H9 (cell line): Measurements from ENCODE around the gene STAT3. TPM values are rescaled to one million over a fixed set of nuclear protein-coding genes. Genes with fewer than 3 reads are reported as not detected.

Experiments
- DNase-seq: peaks from one replicate; pipeline ENCODE4 v3.0.0-alpha.2; 2017
- H2AFZ ChIP-seq: one replicate; pipeline ENCODE4 v1.6.1; 2013; ENCODE audit warnings: mild to moderate bottlenecking, low read length, control low read depth, moderate library complexity
- H2AK5ac ChIP-seq: 2 replicates; pipeline ENCODE4 v1.6.1; 2013; ENCODE audit warnings: low read length, control low read depth, mixed read lengths; ENCODE audit not compliant: insufficient read length
- H2BK120ac ChIP-seq: one replicate; pipeline ENCODE4 v1.6.1; 2013; ENCODE audit warnings: low read depth, mild to moderate bottlenecking, low read length, control low read depth, inconsistent platforms; ENCODE audit not compliant: poor library complexity, severe bottlenecking
- H2BK12ac ChIP-seq: 2 replicates; pipeline ENCODE4 v1.6.1; 2013; ENCODE audit warnings: low read length, control low read depth, mixed read lengths, low read depth; ENCODE audit not compliant: insufficient read length
- H2BK15ac ChIP-seq: 2 replicates; pipeline ENCODE4 v1.6.1; 2013; ENCODE audit warnings: low read depth, low read length, control low read depth
- H2BK20ac ChIP-seq: one replicate; pipeline ENCODE4 v1.6.1; 2013; ENCODE audit warnings: low read depth, mild to moderate bottlenecking, low read length, control low read depth, inconsistent platforms; ENCODE audit not compliant: poor library complexity, severe bottlenecking
- H2BK5ac ChIP-seq: 2 replicates; pipeline ENCODE4 v1.6.1; 2013; ENCODE audit warnings: low read length, control low read depth, mixed read lengths; ENCODE audit not compliant: insufficient read length
- H3K14ac ChIP-seq: 2 replicates; pipeline ENCODE4 v1.6.1; 2013; ENCODE audit warnings: low read length, control low read depth; ENCODE audit not compliant: insufficient read depth
- H3K18ac ChIP-seq: 2 replicates; pipeline ENCODE4 v1.6.1; 2013; ENCODE audit warnings: low read depth, mild to moderate bottlenecking, mixed read lengths, low read length, control low read depth; ENCODE audit not compliant: insufficient read length
- H3K23ac ChIP-seq: 2 replicates; pipeline ENCODE4 v1.6.1; 2013; ENCODE audit warnings: low read length, control low read depth, mixed read lengths, low read depth; ENCODE audit not compliant: insufficient read length
- H3K23me2 ChIP-seq: 2 replicates; pipeline ENCODE4 v1.6.1; 2013; ENCODE audit warnings: low read depth, mild to moderate bottlenecking, mixed read lengths, low read length, control low read depth; ENCODE audit not compliant: insufficient read length, poor library complexity, severe bottlenecking
- H3K27ac ChIP-seq: 2 replicates; pipeline ENCODE4 v1.5.1; 2013; ENCODE audit warnings: low read length, control low read depth, mixed read lengths, low read depth; ENCODE audit not compliant: insufficient read length
- H3K27me3 ChIP-seq: 2 replicates; pipeline ENCODE4 v1.6.1; 2013; ENCODE audit warnings: low read length, control low read depth, inconsistent platforms; ENCODE audit not compliant: insufficient read depth
- H3K4ac ChIP-seq: 2 replicates; pipeline ENCODE4 v1.6.1; 2013; ENCODE audit warnings: low read depth, mild to moderate bottlenecking, control low read depth, inconsistent platforms, low read length, moderate library complexity
- H3K4me1 ChIP-seq: 2 replicates; pipeline ENCODE4 v1.6.1; 2013; ENCODE audit warnings: low read length, control low read depth, inconsistent platforms; ENCODE audit not compliant: insufficient read depth
- H3K4me2 ChIP-seq: 2 replicates; pipeline ENCODE4 v1.6.1; 2013; ENCODE audit warnings: low read length, control low read depth, mixed read lengths; ENCODE audit not compliant: insufficient read length, insufficient read depth
- H3K56ac ChIP-seq: 2 replicates; pipeline ENCODE4 v1.6.1; 2013; ENCODE audit warnings: low read depth, mild to moderate bottlenecking, mixed read lengths, low read length, control low read depth; ENCODE audit not compliant: insufficient read length
- H3K79me1 ChIP-seq: 2 replicates; pipeline ENCODE4 v1.6.1; 2013; ENCODE audit warnings: low read depth, mild to moderate bottlenecking, moderate library complexity, low read length, control low read depth, inconsistent platforms; ENCODE audit not compliant: insufficient read depth, poor library complexity, severe bottlenecking
- H3K79me2 ChIP-seq: 2 replicates; pipeline ENCODE4 v1.6.1; 2013; ENCODE audit warnings: low read length, control low read depth, inconsistent platforms; ENCODE audit not compliant: insufficient read depth
- H3K9ac ChIP-seq: 2 replicates; pipeline ENCODE4 v1.6.1; 2013; ENCODE audit warnings: low read length, control low read depth, mixed read lengths; ENCODE audit not compliant: insufficient read length; ENCODE audit errors: extremely low read depth
- H3K9me3 ChIP-seq: one replicate; pipeline ENCODE4 v1.6.1; 2013; ENCODE audit warnings: low read depth, low read length, inconsistent platforms; ENCODE audit not compliant: control insufficient read depth
- H3T11ph ChIP-seq: one replicate; pipeline ENCODE4 v1.6.1; 2013; ENCODE audit warnings: mild to moderate bottlenecking, low read length, control low read depth, inconsistent platforms
- H4K20me1 ChIP-seq: one replicate; pipeline ENCODE4 v1.6.1; 2013; ENCODE audit not compliant: control insufficient read depth, insufficient read length, insufficient read depth
- H4K5ac ChIP-seq: 2 replicates; pipeline ENCODE4 v1.6.1; 2013; ENCODE audit warnings: low read depth, mild to moderate bottlenecking, mixed read lengths, low read length, control low read depth; ENCODE audit not compliant: insufficient read length
- H4K8ac ChIP-seq: replicated peaks from 2 replicates; pipeline ENCODE4 v1.6.1; 2013; ENCODE audit warnings: low read length, control low read depth, mixed read lengths, low read depth; ENCODE audit not compliant: insufficient read length
- H4K91ac ChIP-seq: 2 replicates; pipeline ENCODE4 v1.6.1; 2013; ENCODE audit warnings: low read depth, mild to moderate bottlenecking, moderate library complexity, mixed read lengths, low read length, control low read depth; ENCODE audit not compliant: insufficient read length
- H3K27ac Mint-ChIP-seq, 3 experiments: 2 replicates in 2 of 3; 3 replicates in 1 of 3; pipeline ENCODE4 v1.8.0; 2020 to 2021; ENCODE audit warnings: mixed read lengths in 3 of 3, mild to moderate bottlenecking in 1 of 3, moderate library complexity in 1 of 3
- H3K27me3 Mint-ChIP-seq: 2 replicates; pipeline ENCODE4 v1.8.0; 2021; ENCODE audit warnings: low read depth, mild to moderate bottlenecking, moderate library complexity, mixed read lengths
- H3K36me3 Mint-ChIP-seq, 3 experiments: 2 replicates in 2 of 3; 3 replicates in 1 of 3; pipeline ENCODE4 v1.8.0; 2020 to 2021; ENCODE audit warnings: low read depth in 3 of 3, mixed read lengths in 3 of 3; ENCODE audit not compliant: insufficient read depth in 1 of 3
- H3K4me1 Mint-ChIP-seq, 2 experiments: 2 replicates each; pipeline ENCODE4 v1.8.0; 2020; ENCODE audit warnings: mixed read lengths in 2 of 2
- H3K4me3 Mint-ChIP-seq, 2 experiments: 2 replicates in 1 of 2; 3 replicates in 1 of 2; pipeline ENCODE4 v1.8.0; 2020 to 2021; ENCODE audit warnings: mild to moderate bottlenecking in 2 of 2, mixed read lengths in 2 of 2, moderate library complexity in 1 of 2
- H3K9me3 Mint-ChIP-seq, 2 experiments: 2 replicates in 1 of 2; 3 replicates in 1 of 2; pipeline ENCODE4 v1.8.0; 2020; ENCODE audit warnings: mild to moderate bottlenecking in 2 of 2, mixed read lengths in 2 of 2, moderate library complexity in 1 of 2
- CTCF ChIP-seq: fragments of 200-600 bp; sonication (generic); conservative IDR thresholded peaks from 3 replicates; pipeline ENCODE4 v1.8.0; 2021; ENCODE audit warnings: antibody characterized with exemption, mild to moderate bottlenecking
- WGBS: extraction: QIAGEN DNeasy Blood & Tissue Kit; methylation state at CpG from one replicate; pipeline ENCODE4 v1.1.7; 2013; ENCODE audit warnings: missing lambda C conversion rate, low lambda C conversion rate, mixed read lengths; ENCODE audit not compliant: insufficient read length; ENCODE audit errors: extremely low coverage; 5-methylcytosine and 5-hydroxymethylcytosine counted together
- total RNA-seq: library from RNA; stranded (reverse); gene quantifications from 2 replicates; pipeline ENCODE4 v1.2.1, GENCODE V29; 2021

The STAT3 gene
- total RNA-seq, 1 experiment from 2014 or later, result 83.2 TPM

- peaks cover 5 to 8% of the 10 kb centered on the region in 2 experiments for H3K9me3 Mint-ChIP-seq
- Histone ChIP-seq H3K27me3 (no peaks in the 10 kb centered on the region), H4K20me1 (no peaks in the 10 kb centered on the region), H3K4me1 (no peaks in the 10 kb centered on the region; the same call in 1 of the 2 replicates), H3K79me1 (peaks cover 11% of the 10 kb centered on the region), H3K79me2 (peaks cover 10% of the 10 kb centered on the region), H3K27ac (no peak overlapping the region), H4K91ac (no peak overlapping the region), H4K5ac (no peak overlapping the region), H3K4ac (no peak overlapping the region), H2BK120ac (no peak overlapping the region), H3K23me2 (no peaks in the 10 kb centered on the region), H3K14ac (no peak overlapping the region), H3K4me2 (no peak overlapping the region), H3K23ac (no peak overlapping the region), H2BK20ac (no peak overlapping the region), H3K9me3 (no peaks in the 10 kb centered on the region), H2AFZ (no peak overlapping the region), H3K18ac (no peak overlapping the region), H2BK5ac (no peak overlapping the region), H3T11ph (no peak overlapping the region), H2AK5ac (no peak overlapping the region), H2BK15ac (no peak overlapping the region), H2BK12ac (no peak overlapping the region), H4K8ac (no peak overlapping the region), H3K56ac (no peak overlapping the region), H3K9ac (no peak overlapping the region)
- TF ChIP-seq CTCF, result no peak
- H3K36me3 Mint-ChIP-seq, result peaks cover 21 to 31% (median 21%) of the 10 kb centered on the region in 3 experiments
- H3K4me1 Mint-ChIP-seq, result peaks cover 15 to 26% of the 10 kb centered on the region in 2 experiments
- DNase-seq, result no peak
- H3K27ac Mint-ChIP-seq, result peak overlapping the region in 1 of 3 experiments; percentile 45; a peak in 1 of 7 replicates
- H3K4me3 Mint-ChIP-seq, result no peak overlapping the region
- no peaks in the 10 kb centered on the region for H3K27me3 Mint-ChIP-seq
- WGBS, result no CpG with 5 or more reads among the region's 1 CpG
These were observed 14.3 kb downstream of the STAT3 start for GRCh38 chr17:42373896-42374295.
